Mesenchymal stem cell (in vitro differentiated cells and primary cell): ENCODE results near the gene ANTXRL. TPM values are rescaled to one million over a fixed set of nuclear protein-coding genes. Genes with fewer than 3 reads are reported as not detected.

Experiments
- DNase-seq: peaks from one replicate; pipeline ENCODE4 v3.0.0-alpha.2; 2013
- H2AFZ ChIP-seq: one replicate; pipeline ENCODE4 v1.6.1; 2013; ENCODE audit warnings: low read depth, mild to moderate bottlenecking, control low read depth, inconsistent platforms, low read length, moderate library complexity
- H2AK5ac ChIP-seq: 2 replicates; pipeline ENCODE4 v1.6.1; 2013; ENCODE audit warnings: low read length, moderate library complexity, mild to moderate bottlenecking, inconsistent platforms; ENCODE audit not compliant: severe bottlenecking
- H2BK120ac ChIP-seq: one replicate; pipeline ENCODE4 v1.6.1; 2013; ENCODE audit warnings: low read depth, mild to moderate bottlenecking, inconsistent platforms, low read length, moderate library complexity
- H2BK12ac ChIP-seq, 2 experiments: one replicate each; pipeline ENCODE4 v1.6.1; 2013; ENCODE audit warnings: inconsistent platforms in 2 of 2, low read length in 2 of 2, mild to moderate bottlenecking in 2 of 2, moderate library complexity in 2 of 2, control low read depth in 1 of 2
- H2BK15ac ChIP-seq: one replicate; pipeline ENCODE4 v1.6.1; 2013; ENCODE audit warnings: mild to moderate bottlenecking, low read depth, inconsistent platforms; ENCODE audit not compliant: poor library complexity, severe bottlenecking
- H2BK5ac ChIP-seq: 2 replicates; pipeline ENCODE4 v1.6.1; 2013; ENCODE audit warnings: low read depth, mild to moderate bottlenecking, low read length, control low read depth, inconsistent platforms; ENCODE audit not compliant: poor library complexity, severe bottlenecking
- H3K14ac ChIP-seq, 2 experiments: one replicate each; pipeline ENCODE4 v1.6.1; 2013; ENCODE audit warnings: inconsistent platforms in 2 of 2, low read length in 2 of 2, control low read depth in 1 of 2, mild to moderate bottlenecking in 1 of 2, moderate library complexity in 1 of 2
- H3K18ac ChIP-seq, 2 experiments: one replicate each; pipeline ENCODE4 v1.6.1; 2013; ENCODE audit warnings: inconsistent platforms in 2 of 2, low read length in 2 of 2, control low read depth in 1 of 2, low read depth in 1 of 2, mild to moderate bottlenecking in 1 of 2
- H3K23ac ChIP-seq, 2 experiments: one replicate each; pipeline ENCODE4 v1.6.1; 2013; ENCODE audit warnings: inconsistent platforms in 2 of 2, low read length in 2 of 2, mild to moderate bottlenecking in 2 of 2, moderate library complexity in 2 of 2, control low read depth in 1 of 2
- H3K27ac ChIP-seq: 2 replicates; pipeline ENCODE4 v1.5.1; 2013; ENCODE audit warnings: mild to moderate bottlenecking, moderate library complexity, low read length, control low read depth, inconsistent platforms; ENCODE audit not compliant: poor library complexity, severe bottlenecking
- H3K27me3 ChIP-seq, 2 experiments: 2 replicates each; pipeline versions ENCODE4 v1.6.1 to v1.7.0; 2013; ENCODE audit warnings: low read length in 2 of 2, mild to moderate bottlenecking in 2 of 2, moderate library complexity in 2 of 2, control low read depth in 1 of 2, inconsistent platforms in 1 of 2; ENCODE audit not compliant: control insufficient read depth in 1 of 2, insufficient read depth in 1 of 2
- H3K36me3 ChIP-seq, 2 experiments: 2 replicates each; pipeline versions ENCODE4 v1.6.1 to v1.7.0; 2013; ENCODE audit warnings: low read length in 2 of 2, control low read depth in 1 of 2, inconsistent platforms in 1 of 2, low read depth in 1 of 2, mild to moderate bottlenecking in 1 of 2; ENCODE audit not compliant: insufficient read depth in 2 of 2, control insufficient read depth in 1 of 2
- H3K4ac ChIP-seq, 2 experiments: one replicate each; pipeline ENCODE4 v1.6.1; 2013; ENCODE audit warnings: inconsistent platforms in 2 of 2, low read length in 2 of 2, mild to moderate bottlenecking in 2 of 2, moderate library complexity in 2 of 2, control low read depth in 1 of 2, low read depth in 1 of 2
- H3K4me1 ChIP-seq: 2 replicates; pipeline ENCODE4 v1.6.1; 2013; ENCODE audit warnings: low read depth, low read length, control low read depth; ENCODE audit not compliant: control insufficient read depth, insufficient read depth
- H3K4me2 ChIP-seq: 2 replicates; pipeline ENCODE4 v1.6.1; 2013; ENCODE audit warnings: low read length, mild to moderate bottlenecking, inconsistent platforms; ENCODE audit not compliant: poor library complexity, severe bottlenecking
- H3K4me3 ChIP-seq, 2 experiments: 2 replicates each; pipeline versions ENCODE4 v1.5.1 to v1.7.0; 2013; ENCODE audit warnings: low read length in 2 of 2, mild to moderate bottlenecking in 2 of 2, control low read depth in 1 of 2, low read depth in 1 of 2; ENCODE audit not compliant: insufficient read depth in 1 of 2
- H3K79me1 ChIP-seq: replicated peaks from 2 replicates; pipeline ENCODE4 v1.6.1; 2013; ENCODE audit warnings: mild to moderate bottlenecking, control low read depth, low read length, inconsistent platforms; ENCODE audit not compliant: poor library complexity, severe bottlenecking
- H3K9ac ChIP-seq: 2 replicates; pipeline ENCODE4 v1.7.0; 2013; ENCODE audit warnings: mild to moderate bottlenecking, low read length, moderate library complexity
- H3K9me3 ChIP-seq: 2 replicates; pipeline ENCODE4 v1.7.0; 2013; ENCODE audit warnings: mild to moderate bottlenecking, low read length; ENCODE audit not compliant: control insufficient read depth
- H4K8ac ChIP-seq: one replicate; pipeline ENCODE4 v1.6.1; 2013; ENCODE audit warnings: inconsistent platforms, mild to moderate bottlenecking, low read length, moderate library complexity
- H4K91ac ChIP-seq: one replicate; pipeline ENCODE4 v1.6.1; 2013; ENCODE audit warnings: mild to moderate bottlenecking, low read length, inconsistent platforms
- WGBS: methylation state at CpG from one replicate; pipeline ENCODE4 v1.1.7; 2013; ENCODE audit warnings: mixed read lengths; 5-methylcytosine and 5-hydroxymethylcytosine counted together
- polyA plus RNA-seq, 2 experiments: library from polyadenylated mRNA; stranded (reverse); fragments of 200-250 nt; gene quantifications; one replicate each; pipeline ENCODE4 v1.2.3, GENCODE V29; 2013

ANTXRL gene
- polyA plus RNA-seq (2013, experiment 1 of 2): not detected
- polyA plus RNA-seq (2013, experiment 2 of 2): not detected

- Histone ChIP-seq H3K4me1 (peaks cover 15% of the 10 kb centered on the region), H2AK5ac (no peak within 1 kb of the TSS), H3K4me3 (no peak within 1 kb of the TSS), H3K14ac (no peak within 1 kb of the TSS), H2BK120ac (no peak within 1 kb of the TSS), H2BK15ac (no peak within 1 kb of the TSS), H3K27me3 (peaks cover 36 to 60% of the 10 kb centered on the region in 2 experiments), H3K36me3 (no peaks in the 10 kb centered on the region), H3K4ac (no peak within 1 kb of the TSS), H3K27ac (no peak within 1 kb of the TSS), H3K9ac (no peak within 1 kb of the TSS), H4K91ac (no peak within 1 kb of the TSS), H2BK12ac (no peak within 1 kb of the TSS), H3K9me3 (no peaks in the 10 kb centered on the region), H3K23ac (no peak within 1 kb of the TSS), H2AFZ (no peak within 1 kb of the TSS), H2BK5ac (no peak within 1 kb of the TSS), H3K79me1 (no peaks in the 10 kb centered on the region), H3K18ac (no peak within 1 kb of the TSS), H3K4me2 (no peak within 1 kb of the TSS), H4K8ac (no peak within 1 kb of the TSS)
- 94% methylated on average over 8 of the region's 8 CpGs for WGBS
- no peak for DNase-seq
Observed at GRCh38 chr10:46286991-46287693, at the start of gene ANTXRL. Gene ANTXRL (plus strand): TSS chr10:46286997. CDS start chr10:46287263, 266 bp downstream.

GRCh38 chr10:46237815-46238510, 48.8 kb upstream of the ANTXRL start:
- no peak overlapping the region for H2AK5ac ChIP-seq
- no peak overlapping the region for H3K4me2 ChIP-seq
- H3K14ac ChIP-seq: peak overlapping the region in 1 of 2 experiments; percentile 44
- H3K27ac ChIP-seq: no peak overlapping the region
- no peak overlapping the region for H2BK120ac ChIP-seq
- no peaks in the 10 kb centered on the region for H3K36me3 ChIP-seq
- no peak overlapping the region for H2BK12ac ChIP-seq
- no peak overlapping the region for H4K8ac ChIP-seq
- H3K9me3 ChIP-seq: peaks cover 3% of the 10 kb centered on the region
- H3K79me1 ChIP-seq: no peaks in the 10 kb centered on the region
- DNase-seq: no peak
- peaks cover 2% of the 10 kb centered on the region for H3K4me1 ChIP-seq
- peaks cover 27 to 40% of the 10 kb centered on the region in 2 experiments for H3K27me3 ChIP-seq
- H3K4me3 ChIP-seq: no peak overlapping the region
- WGBS: 75% methylated on average over 2 of the region's 3 CpGs
- H3K23ac ChIP-seq: no peak overlapping the region
- no peak overlapping the region for H3K4ac ChIP-seq
- H3K18ac ChIP-seq: no peak overlapping the region
- no peak overlapping the region for H2BK15ac ChIP-seq
- no peak overlapping the region for H3K9ac ChIP-seq
- H4K91ac ChIP-seq: no peak overlapping the region
- no peak overlapping the region for H2AFZ ChIP-seq
- no peak overlapping the region for H2BK5ac ChIP-seq

GRCh38 chr10:46239247-46239646, 47.5 kb upstream of the ANTXRL start:
- Histone ChIP-seq H4K91ac (no peak overlapping the region), H2BK15ac (no peak overlapping the region), H3K18ac (no peak overlapping the region), H3K4me3 (no peak overlapping the region), H2AFZ (no peak overlapping the region), H3K23ac (no peak overlapping the region), H3K79me1 (no peaks in the 10 kb centered on the region), H3K4ac (no peak overlapping the region), H2BK120ac (no peak overlapping the region), H2AK5ac (no peak overlapping the region), H3K36me3 (no peaks in the 10 kb centered on the region), H3K9ac (no peak overlapping the region), H3K4me1 (peaks cover 2% of the 10 kb centered on the region), H3K4me2 (no peak overlapping the region), H2BK12ac (no peak overlapping the region), H2BK5ac (no peak overlapping the region), H4K8ac (no peak overlapping the region), H3K27ac (no peak overlapping the region), H3K9me3 (peaks cover 3% of the 10 kb centered on the region), H3K14ac (no peak overlapping the region), H3K27me3 (peaks cover 20 to 32% of the 10 kb centered on the region in 2 experiments)
- DNase-seq: no peak

GRCh38 chr10:46239993-46240683, 46.7 kb upstream of the ANTXRL start:
- WGBS: 50% methylated on average over 2 of the region's 2 CpGs
- Histone ChIP-seq H2AK5ac (no peak overlapping the region), H3K9me3 (peaks cover 1% of the 10 kb centered on the region), H2BK5ac (no peak overlapping the region), H3K79me1 (no peaks in the 10 kb centered on the region), H3K23ac (no peak overlapping the region), H3K4me3 (no peak overlapping the region), H2AFZ (no peak overlapping the region), H2BK12ac (no peak overlapping the region), H4K8ac (no peak overlapping the region), H3K18ac (no peak overlapping the region), H3K4me1 (peaks cover 2% of the 10 kb centered on the region), H2BK15ac (no peak overlapping the region), H3K36me3 (no peaks in the 10 kb centered on the region), H3K27me3 (peaks cover 11 to 29% of the 10 kb centered on the region in 2 experiments), H3K9ac (no peak overlapping the region), H3K27ac (no peak overlapping the region), H2BK120ac (no peak overlapping the region), H3K4me2 (no peak overlapping the region), H3K4ac (no peak overlapping the region), H3K14ac (peak overlapping the region in 1 of 2 experiments; percentile 12), H4K91ac (no peak overlapping the region)
- no peak for DNase-seq
